ENCODE data around the gene TMEM132D.
"Not testable (repeated sequence)": the region's sequence is repeated elsewhere in the genome, so short reads cannot be mapped to it uniquely, and the experiment has no call there.

Gene TMEM132D

DNA sequence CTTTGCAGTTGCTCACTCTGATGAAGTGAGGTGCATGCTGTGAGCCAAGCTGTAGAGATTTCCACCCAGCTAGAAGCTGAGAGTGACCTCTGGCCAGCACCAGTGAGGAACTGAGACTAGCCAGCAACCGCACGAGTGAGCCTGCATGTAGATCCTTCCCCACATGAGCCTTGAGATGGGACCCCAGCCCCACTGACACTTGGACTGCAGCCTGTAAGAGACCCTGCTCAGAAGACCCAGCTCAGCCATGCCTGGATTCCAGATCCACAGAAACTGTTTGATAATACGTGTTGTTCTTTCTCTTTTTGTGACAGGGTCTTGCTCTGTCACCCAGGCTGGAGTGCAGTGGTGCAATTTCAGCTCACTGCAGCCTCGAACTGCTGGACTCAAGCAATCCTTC, 821.4 kb downstream of the TMEM132D start:
- DNase-seq, result no peak

DNA sequence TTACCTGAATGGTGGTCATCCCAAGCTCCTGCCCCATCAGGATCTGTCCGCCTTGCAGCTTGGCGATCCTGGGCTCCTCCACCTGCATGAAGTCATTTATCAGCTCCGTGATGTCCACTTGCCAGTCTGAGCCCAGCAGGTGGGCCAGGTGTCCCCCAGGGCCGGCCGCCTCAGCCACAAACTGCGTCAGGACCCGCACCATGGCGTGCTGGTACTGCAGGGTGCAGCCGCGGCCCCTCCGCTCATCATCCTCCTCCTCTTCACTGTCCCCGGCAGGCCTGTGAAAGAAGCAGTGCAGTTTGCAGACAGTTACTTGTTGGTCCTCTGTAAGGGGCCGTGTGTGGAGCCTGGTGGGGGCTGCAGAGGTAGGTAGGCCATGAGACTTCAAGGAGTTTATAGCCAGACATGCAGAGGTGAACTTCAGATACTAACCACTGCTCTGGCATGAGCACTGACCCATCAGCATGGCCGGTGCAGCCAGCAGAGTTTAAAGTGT, 822.0 kb downstream of the TMEM132D start:
- DNase-seq, result no peak

DNA sequence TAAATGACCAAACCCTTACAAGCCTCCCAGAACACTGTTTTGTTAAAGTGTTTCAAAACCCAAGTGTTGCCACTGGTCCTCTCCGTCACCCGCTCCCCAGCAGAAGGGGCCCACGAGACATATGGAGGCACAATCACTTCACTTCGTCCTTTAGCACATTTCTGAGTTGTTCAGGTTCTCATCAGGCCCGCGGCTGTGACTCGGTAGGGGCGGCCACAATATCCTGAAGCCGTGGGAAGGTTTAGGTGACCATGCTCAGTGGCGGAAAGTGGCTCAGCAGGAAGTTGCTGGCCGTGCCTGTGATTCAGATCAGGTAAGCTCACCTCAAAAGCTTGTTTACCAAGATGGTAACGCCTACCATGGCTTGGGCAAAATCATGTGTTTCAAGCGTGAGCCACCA, 823.0 kb downstream of the TMEM132D start:
- DNase-seq, result no peak

DNA sequence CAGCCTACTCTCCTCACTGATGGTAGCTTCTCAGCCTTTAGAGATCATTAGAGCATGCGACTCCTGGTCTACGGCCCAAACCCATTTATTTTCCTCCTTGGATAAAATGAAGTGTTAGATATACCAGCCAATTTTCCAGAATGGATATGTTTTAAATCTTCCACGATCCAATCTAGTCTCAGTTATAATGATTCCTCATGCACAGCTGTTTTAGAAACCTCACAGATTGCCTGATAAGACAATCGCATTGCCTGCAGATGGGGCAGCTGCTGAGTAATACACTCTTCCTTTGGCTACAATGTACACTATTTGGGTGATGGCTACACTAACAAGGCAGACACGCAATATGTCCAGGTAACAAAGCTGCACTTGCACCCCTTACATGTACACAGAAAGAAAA, 823.4 kb downstream of the TMEM132D start:
- DNase-seq, result no peak

DNA sequence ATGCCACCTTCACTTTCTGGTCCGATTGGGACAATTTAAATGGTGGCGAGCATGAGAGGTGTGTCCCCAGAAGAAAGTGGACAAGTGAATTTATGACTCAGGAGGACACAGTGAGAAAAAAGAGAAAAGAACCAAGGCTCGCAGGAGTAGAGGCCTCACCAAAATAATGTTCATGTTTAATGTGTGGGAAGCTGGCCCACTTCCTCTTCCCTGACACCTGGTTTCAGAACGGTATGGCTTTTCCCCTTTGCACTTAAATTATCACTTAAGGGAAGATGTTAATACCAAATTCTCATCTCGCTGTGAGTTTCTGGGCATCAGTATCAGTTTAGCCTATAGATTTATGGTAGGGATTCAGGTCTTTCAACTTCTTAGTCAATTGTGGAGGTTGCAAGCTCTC, 824.1 kb downstream of the TMEM132D start:
- DNase-seq, result no peak

DNA sequence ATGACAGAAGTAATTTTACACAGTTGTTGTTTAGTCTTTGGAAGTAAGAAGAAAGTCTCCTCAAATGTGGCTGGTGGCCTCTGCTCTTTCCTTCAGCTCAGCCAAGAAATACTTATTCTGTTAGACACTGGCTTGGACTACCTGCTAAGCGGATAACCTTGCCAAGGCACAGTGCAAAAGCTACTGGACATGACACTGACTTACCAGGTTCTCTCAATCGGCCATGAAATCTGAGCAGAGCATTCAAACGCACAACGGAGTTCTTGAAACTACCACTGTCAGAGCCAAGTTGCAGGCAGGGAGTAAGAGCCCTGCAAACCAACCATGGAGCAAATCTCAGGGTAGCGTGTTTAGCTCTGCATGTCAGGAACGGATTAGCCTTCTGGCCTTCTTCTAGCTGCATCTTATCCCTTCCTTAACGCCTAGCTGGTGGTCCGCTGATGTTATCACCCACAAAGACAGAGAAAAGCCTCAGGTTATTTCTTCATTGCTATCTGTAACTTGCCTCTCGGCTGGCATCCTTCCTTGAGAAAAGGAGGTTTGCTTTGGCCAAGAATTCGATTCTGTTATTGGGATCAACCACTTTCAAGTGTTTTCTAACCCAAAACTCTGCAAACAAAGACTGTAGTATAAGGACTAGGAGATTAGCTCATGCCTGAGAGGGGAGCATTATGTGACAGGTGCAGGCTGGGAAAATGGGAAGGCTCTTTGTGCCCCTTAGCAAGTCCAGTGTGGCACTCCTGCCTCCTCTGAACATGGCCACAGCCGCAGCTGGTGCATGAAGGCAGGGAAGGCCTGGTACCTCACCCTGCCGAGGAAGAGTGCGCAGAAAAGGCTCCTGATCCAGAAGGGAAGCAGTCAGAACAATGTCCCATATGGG, 827.1 kb downstream of the TMEM132D start:
- DNase-seq, result no peak

DNA sequence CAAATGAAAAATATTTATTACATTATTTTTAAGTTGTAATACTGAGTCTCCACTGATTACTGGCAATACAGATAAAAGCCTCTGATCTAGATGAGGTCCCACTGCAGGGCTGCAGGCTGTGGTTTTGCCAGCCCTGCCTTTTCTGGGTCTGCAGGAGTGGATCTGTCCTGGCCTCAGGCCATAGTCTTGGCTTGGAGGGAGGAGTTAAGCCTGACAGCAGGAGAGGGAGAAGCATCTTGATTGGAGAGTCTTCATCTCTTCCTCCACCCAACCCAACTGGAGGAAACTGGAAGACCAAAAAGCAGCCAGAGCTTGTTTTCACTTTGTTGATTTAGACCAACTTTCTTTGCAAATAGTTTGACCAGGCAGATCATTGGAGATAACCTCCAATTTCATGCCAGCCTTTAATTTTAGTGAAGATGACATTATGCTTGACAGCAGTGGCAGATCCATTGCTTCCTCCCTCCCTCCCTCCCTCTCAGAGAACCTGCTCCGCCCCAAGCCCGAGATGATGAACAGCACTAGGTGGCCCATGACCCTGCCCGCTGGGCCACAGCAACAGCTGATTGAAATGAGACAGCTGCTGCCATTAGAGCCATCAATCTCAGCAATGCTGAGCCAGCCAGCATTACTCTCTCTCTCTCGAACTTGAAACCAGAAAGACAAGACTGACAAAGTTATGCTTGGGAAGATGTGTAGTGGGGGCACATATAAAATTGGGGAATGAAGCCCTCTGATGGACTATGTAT, 828.2 kb downstream of the TMEM132D start:
- DNase-seq, result no peak

DNA sequence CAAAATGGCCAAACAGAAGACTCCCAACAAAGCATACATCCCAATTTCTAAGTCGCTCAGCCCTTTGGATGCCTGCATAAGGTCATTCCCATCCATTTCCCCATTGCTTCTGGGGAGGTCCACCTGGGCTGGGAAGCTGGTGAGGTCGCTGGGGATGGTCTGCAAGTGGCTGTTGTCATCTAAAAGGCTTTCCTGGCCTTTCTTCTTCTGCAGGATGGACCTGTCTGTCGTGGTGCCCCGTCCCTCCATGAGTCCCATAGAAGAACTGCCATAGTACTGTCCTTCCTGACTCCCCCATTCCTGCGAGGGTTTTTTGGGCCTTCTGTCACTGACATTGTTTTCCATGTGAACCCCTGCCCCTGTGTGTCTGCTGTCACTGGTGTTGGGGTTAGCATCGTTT, 829.4 kb downstream of the TMEM132D start:
- no peak for DNase-seq

DNA sequence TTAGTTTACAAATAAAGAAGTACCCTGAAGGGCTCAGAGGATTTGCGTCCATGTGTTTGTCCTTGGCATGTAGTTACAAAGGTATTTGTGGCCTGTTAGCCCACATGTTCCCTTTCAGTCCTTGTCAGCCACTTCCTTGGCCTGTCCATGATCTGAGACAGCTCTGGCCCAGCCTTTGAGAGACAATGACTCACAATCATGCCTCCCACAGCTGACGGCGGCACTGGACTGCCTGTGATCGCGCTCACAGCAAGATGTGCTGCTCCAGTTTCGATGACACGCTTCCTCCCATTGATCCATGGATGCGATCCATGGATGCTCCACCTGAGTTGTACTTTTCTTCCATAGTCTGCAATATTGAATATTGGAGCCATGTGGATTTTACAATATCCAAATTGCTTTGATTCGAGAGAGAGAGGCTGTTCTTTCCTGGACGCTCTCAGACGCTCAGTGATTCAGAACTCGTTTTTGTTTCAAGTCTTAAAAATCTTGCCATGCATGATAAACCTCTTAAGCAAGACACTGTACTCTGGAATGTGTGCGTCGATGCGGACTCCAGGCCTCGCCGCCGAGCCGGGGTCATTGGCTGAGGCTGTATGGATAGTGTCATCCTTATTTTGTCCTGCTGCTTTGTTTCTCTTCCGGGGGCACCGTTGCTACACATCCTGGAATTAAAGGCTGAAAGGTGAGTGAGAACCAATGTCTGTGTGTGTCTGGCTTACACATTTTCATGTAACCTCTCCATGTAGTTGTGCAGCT, 830.5 kb downstream of the TMEM132D start:
- DNase-seq, result no peak

DNA sequence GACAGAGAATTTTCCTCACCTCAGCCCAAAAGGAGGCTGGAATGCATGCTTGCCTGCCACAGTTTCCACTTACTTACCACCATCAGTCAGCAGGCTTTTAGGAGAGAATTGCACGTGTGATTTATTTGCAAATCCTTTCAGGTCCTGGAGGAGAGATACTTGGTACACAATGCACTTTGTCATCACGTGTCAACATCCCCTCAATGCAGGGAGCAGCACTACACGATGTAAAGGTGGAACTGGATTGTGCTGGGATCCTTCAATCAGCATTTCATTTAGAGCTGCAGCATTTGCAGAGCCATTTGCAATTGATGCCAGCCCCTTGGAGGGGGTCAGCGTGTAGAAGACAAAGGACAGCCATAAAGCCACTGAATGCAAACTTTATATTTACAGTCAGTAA, 832.5 kb downstream of the TMEM132D start:
- no peak for DNase-seq

DNA sequence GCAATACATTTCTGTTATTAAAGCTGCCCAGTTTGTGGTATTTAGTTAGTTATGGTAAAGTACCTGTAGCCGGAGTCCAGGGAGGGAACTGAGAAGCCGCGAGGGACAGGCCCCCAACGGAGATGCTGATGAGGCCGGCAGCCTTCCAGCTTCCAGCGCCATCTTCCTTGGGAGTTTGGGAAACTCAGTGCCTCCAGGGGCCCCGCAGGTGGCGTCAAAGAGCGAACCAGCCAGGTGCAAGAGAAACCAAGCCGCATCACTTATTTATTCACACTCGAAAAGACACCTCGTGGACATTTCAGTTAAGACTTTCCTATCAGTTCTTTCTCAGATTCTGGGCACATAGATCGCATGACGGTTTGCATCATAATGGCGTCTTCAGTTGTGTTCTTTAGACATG, 833.9 kb downstream of the TMEM132D start:
- no peak for DNase-seq

DNA sequence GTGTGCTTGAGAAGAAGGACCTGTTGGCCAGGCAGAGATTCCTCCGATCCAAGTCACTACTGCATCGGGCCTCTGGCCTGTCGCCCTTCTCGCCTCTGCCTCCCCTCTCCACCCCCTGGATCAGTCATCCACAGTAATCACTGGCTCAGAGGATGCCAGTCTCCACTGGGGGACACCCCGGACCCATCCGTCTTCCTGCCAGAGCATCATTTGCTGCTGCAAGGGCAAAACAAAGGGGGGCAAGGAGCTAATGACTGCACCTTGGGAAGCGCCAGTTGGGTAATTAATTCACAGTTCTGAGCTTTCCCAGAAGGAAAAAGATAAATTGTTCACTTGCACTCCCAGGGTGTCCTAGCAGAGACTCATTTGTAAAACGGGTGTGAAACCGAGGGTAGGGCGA, 835.1 kb downstream of the TMEM132D start:
- DNase-seq, result no peak

DNA sequence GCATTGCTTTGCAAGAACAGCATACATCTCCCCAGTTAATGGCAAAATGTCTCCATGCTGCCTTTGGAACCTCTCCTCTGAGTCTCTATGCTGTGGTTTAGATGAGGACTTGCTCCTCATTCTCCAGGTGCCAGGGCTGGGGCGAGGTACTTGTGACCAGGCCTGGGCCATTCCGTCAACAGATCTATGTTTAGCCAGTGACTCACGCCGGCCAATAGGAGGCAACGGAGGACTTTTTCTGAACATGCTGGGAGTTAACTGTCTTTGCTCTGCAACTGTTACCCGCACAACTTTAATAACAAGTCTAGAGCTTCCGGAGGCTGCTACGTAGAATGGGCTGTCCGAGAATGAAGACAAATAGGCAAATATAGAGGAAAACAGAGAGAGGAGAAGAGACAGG, 836.3 kb downstream of the TMEM132D start:
- peak; percentile 56 for DNase-seq

DNA sequence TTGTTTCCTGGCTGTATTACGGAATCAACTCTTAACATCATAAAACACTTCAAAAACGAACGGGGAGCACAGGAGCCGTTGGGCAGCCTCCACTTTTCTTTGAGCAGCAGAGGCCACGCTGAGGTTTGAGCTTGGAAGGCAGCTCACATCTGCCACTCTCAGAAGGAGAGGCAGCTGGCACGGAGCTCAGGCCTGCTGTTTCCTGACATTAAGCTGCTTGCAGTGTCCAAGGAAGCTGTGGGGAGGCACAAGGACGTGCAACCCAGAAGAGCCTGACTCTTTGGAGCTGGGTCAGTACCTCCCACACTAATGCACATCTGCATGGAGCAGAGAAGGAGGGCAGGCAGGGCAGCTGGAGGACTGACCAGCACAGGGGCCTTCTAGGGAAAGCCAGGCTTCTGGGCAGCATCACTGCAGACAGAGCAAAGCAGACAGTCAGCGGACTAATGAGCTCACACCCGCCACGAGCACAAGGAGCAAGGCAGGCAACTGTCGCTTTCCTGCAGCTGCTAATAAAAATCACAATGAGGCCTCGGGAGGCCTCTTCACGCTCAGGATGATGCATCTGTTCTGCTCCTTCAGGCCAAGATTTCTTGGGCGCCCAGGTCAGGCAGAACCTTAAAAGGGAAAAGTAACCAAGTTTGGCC, 839.5 kb downstream of the TMEM132D start:
- DNase-seq, result no peak

DNA sequence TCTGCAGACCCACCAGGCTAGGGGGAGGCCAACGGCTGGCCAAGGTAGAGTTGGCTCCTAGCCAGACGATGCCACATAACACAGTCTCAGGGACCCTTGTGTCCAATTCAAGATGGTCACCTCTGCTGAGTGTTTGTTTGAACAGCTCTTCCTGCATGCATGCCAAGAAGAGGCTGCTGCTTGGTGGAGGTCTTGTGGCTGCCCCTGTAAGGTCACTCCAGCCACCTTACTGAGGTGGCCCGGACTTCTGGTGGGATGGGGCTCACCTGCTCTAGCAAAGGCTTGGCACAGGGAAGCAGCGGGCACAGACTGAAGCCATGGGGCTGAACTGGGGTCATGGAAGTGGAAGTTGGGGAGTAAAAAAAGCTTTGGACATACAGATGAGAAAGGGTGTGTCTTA, 840.2 kb downstream of the TMEM132D start:
- DNase-seq, result no peak

DNA sequence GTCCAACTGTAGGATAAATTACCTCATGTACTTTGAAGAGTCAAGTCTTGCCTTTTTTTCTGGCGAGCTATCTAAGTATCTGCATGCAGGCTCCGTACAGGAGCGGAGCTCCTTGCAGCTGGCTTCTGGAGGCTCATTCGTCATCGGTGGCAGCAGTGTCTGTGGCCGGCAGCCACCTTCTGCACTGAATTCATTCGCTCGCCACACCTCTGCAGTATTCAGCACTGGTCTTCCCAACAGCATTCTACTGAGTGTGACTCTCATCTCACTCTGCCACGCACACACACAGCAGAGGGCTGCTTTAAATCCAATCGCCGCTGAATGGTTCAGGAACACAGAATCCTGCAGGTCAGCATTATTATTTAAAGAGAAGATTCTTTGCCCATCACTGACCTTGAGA, 850.6 kb downstream of the TMEM132D start:
- DNase-seq, result no peak

DNA sequence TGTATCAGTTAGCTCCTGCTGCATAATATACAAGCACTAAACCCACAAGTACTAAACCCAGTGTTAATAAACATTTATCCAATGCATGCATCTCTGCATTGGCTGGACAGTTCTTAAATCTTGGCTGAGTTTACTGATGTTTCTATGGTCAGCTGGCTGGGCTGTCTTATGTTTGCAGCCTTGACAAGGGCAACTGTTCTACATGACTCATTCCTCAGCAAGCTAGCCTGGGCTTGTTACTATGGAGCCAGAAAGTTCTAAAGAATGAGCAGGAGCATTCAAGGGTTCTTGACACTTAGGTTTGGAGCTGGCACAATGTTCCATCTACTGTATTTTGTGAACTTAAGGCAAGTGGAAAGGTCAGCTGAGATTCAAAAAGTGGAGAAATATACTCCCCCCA, 851.5 kb downstream of the TMEM132D start:
- no peak for DNase-seq

DNA sequence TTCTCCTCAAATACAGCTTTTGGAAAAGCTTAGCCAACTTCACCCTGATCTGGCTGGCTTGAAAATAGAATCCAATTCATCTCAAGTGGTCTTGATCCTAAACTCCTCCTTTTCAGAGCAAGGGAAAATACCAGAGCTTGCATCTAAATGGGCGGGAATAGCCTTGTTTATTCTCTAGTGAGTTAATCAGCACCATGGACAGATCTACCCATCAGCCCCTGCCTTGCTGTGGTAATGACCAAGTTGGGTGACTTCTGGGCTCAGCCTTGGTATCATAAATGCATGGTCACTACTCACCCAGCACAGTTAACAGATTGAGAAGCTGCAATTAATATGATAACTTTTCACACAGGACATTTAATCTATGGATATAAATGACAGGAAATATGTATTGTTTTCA, 853.9 kb downstream of the TMEM132D start:
- DNase-seq, result no peak

DNA sequence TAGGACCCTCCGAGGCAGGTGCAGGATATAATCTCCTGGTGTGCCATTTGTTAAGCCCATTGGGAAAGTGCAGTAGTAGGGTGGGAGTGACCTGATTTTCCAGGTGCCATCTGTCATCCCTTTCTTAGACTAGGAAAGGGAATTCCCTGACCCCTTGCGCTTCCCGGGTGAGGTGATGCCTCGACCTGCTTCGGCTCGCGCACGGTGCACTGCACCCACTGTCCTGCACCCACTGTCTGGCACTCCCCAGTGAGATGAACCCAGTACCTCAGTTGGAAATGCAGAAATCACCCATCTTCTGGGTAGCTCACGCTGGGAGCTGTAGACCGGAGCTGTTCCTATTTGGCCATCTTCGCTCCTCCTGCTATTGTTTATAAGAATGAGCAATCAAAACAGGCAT, 860.5 kb downstream of the TMEM132D start:
- not testable (repeated sequence) for DNase-seq

DNA sequence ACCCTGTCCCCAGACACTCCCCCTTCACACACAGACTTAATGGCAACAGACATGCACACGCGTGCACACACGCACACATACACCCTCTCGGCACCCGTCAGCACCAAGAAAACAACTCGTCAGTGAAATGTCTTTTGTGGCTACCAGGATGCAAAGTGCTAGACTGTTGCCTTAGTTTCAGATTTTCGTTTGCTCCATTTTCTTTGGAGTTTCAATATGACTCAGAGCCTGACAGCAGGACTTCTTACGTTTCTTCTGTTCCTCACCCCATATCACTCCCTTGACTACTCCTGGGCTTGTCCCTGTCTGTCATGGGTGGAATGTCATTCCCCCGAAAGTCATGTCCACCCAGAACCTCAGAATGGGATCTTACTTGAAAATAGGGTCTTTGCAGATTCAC, 867.7 kb downstream of the TMEM132D start:
- no peak for DNase-seq

DNA sequence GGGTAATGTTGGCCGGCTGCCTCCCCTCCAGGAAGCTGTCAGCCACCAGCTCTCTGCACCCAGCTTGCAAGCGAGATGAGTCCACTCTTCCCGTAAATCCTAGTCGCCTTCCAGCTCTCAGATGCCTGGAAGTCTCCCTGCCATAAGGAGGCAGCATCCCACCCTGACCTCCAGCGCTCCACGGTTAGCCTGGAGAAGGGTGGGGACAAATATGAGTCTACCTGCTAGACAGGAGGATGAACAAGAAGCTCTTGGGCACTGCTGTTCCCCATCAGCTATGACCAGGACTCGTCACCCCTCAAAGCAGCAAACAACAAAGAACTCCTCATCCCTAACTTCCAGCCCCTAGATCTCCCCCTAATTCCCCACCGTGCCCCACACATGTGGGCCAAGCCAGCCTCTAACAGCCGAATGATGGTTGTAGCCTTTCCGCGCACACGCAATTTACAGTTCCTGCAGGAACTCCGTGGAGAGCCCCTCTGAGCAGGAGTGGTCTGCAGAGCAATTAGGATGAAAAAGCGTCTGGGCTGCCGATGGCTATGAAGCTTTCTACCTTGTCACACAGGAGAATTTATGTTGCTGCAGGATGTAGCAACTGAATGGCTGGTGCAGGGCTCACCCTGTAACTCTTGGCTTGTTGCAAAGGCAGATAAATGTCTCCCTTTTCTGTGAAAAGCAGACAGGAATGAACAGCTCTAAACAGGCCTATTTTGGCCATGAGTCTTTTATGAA, 869.1 kb downstream of the TMEM132D start:
- no peak for DNase-seq

DNA sequence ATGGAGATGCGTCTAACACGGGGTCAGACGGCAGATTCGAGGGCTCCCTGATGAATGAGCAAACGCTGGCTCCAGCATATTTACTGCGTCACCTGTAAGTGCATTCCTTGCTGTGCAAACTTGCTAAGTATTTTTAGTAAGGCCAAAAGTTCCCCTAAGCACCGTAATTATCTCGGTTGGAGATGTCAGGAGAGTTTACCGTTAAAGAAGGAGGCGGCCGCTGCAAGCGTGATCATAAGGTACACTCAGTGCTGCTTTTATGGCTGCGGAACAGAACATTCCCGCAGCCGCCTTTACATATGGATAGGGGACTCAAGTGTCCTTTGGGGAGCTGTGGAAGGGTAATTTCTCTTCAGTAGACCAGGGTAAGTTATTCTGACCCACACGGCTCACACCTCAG, 875.0 kb downstream of the TMEM132D start:
- DNase-seq, result no peak
